ENCODE measurements around the gene COMP. TPM values are rescaled to one million over a fixed set of nuclear protein-coding genes. Genes with fewer than 3 reads are reported as not detected.

The COMP gene
- total and polyA plus RNA-seq, 10 donors = 0.04 to 1.0 (median 0.13) TPM; not detected in 7

DNA sequence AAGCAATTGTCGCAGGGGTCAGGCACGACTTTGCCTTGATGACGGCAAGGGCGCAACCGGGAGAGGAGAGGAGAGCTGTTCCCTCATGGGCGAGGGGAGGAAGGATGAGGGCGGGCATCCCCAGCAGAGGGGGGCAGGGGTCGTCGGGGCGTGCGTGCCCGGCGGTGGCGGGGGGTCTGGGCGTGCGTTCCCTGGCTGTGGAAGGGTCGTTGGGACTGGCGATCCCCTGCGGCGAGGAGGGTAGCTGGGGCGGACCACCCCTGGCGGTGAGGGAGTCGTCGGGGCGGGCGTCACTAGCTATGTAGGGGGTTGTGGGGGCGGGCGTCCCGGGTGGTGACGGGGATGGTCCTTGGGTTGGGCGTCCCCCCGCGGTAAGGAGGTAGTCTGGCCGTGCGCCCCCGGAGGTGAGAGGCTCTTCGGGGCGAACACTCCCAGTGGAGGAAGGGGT lies 1.7 kb downstream of the COMP start:
- no peak for DNase-seq
- H3K36me3 ChIP-seq = no peaks in the 10 kb centered on the region
- no peak overlapping the region for H3K27ac ChIP-seq
- intact Hi-C loops (cut with DNase I; ENCODE audit: low total_unique reads) = no loop called here
- H3K4me3 ChIP-seq = peak overlapping the region in 7 of 8 donors; percentile 28 to 67 (median 33)
- H3K27me3 ChIP-seq (replicated peaks in 1 of 7) = peaks cover 4 to 100% (median 94%) of the 10 kb centered on the region in 7 donors
- 4 to 8% (median 6%) methylated on average over 26 to 38 of the region's 38 CpGs for WGBS, 5 donors
- no peaks in the 10 kb centered on the region for H3K9me3 ChIP-seq
- TF ChIP-seq, protein P1, sequence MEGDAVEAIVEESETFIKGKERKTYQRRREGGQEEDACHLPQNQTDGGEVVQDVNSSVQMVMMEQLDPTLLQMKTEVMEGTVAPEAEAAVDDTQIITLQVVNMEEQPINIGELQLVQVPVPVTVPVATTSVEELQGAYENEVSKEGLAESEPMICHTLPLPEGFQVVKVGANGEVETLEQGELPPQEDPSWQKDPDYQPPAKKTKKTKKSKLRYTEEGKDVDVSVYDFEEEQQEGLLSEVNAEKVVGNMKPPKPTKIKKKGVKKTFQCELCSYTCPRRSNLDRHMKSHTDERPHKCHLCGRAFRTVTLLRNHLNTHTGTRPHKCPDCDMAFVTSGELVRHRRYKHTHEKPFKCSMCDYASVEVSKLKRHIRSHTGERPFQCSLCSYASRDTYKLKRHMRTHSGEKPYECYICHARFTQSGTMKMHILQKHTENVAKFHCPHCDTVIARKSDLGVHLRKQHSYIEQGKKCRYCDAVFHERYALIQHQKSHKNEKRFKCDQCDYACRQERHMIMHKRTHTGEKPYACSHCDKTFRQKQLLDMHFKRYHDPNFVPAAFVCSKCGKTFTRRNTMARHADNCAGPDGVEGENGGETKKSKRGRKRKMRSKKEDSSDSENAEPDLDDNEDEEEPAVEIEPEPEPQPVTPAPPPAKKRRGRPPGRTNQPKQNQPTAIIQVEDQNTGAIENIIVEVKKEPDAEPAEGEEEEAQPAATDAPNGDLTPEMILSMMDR (IDR thresholded peaks at IDR 0.05 in 8 of 11, conservative IDR thresholded peaks at IDR 0.05 in 3 of 11) = no peak
- H3K4me1 ChIP-seq = peaks cover 27 to 61% (median 49%) of the 10 kb centered on the region in 6 donors

DNA sequence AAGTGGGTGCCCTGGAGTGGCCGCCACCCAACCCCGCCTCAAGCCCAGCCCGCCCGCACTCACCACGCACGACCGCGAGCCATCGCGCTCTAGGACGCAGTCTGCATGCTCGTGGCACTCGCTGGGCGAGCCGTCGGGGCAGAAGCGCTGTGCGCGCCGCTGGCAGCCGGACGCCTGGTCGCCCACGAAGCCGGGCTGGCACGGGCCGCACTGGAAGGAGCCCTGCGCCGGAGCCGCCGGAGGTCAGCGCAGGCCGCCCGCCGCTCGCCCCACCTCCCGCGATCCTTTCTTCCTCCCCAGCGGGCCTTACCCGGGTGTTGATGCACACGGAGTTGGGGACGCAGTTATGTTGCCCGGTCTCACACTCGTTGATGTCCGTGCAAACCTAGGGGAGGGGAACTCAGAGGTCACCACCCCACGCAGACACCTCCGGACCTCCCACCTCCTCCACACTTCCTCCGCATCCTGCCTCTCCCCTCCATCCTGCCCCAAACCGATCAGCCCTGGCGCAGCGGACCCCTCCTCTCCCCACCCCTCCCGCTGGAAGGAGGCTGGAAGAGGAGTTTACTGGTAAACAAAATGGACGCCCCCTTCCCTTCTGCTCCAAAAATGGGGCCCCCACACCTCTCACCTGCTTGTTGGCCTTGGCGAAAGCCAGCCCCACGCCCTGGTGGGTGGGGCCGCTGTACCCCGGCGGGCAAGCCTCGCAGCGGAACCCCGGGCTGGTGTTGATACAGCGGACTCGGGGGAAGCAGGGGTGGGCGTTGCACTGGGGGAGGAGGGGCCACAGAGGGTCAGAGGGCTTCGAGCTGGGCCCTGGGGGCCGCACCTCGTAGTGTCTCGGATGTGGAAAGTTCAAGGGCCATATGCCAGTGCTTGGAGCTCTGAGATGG lies 2.3 kb downstream of the COMP start:
- Histone ChIP-seq H3K27me3 (replicated peaks in 1 of 7) (peaks cover 4 to 100% (median 87%) of the 10 kb centered on the region in 7 donors), H3K36me3 (no peaks in the 10 kb centered on the region), H3K4me3 (peak overlapping the region in 3 of 8 donors; percentile 33 to 67 (median 33)), H3K27ac (no peak overlapping the region), H3K4me1 (peaks cover 27 to 61% (median 49%) of the 10 kb centered on the region in 6 donors), H3K9me3 (no peaks in the 10 kb centered on the region)
- 4 to 6% (median 5%) methylated on average over 27 to 68 of the region's 68 CpGs for WGBS, 5 donors
- DNase-seq = peak; percentile 58
- TF ChIP-seq POLR2A (IDR thresholded peaks at IDR 0.05) (no peak), POLR2AphosphoS5 (IDR thresholded peaks at IDR 0.05) (no peak)
- TF ChIP-seq, protein P1 (IDR thresholded peaks at IDR 0.05 in 8 of 11, conservative IDR thresholded peaks at IDR 0.05 in 3 of 11) = no peak
- intact Hi-C loops (cut with DNase I; ENCODE audit: low total_unique reads) = no loop called here

DNA sequence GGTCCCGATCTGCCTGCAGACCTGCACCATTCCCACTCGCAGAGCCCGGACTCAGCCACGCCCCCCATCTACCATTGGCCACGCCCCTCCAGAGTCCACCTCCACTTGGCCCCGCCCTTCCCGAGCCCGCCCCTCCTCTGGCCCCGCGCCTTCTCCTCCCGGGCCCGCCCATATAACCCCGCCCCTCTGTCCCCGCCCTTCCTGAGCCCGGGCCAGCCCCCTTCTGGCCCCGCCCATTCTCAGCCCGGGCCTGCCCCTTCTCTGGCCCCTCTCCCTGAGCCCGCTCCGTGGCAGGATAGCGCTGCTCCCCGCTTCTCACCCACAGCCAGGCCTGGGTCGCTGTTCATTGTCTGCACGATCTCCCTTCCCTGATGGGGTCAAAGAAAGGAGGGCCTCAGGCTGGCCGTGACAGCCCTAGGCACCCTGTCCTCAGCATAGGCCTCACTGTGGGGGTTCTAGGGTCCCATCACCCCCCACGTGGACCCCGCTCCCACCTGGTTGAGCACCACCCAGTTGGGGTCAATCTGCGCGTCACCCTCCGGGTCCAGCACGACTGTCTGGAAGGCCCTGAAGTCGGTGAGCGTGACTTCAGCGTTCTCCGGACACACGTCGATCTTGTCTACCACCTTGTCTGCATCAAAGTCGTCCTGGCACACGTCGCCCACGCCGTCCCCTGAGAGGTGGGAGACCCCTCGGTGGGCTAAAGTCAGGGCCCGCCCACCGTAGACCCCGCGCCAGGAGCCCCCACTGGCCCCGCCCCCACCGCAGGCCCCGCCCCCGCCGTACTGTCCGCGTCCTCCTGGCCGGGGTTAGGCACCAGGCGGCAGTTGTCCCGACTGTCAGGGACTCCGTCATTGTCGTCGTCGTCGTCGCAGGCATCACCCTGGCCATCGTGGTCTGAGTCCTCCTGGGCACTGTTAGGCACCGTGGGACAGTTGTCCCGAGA lies 5.7 kb downstream of the COMP start:
- Histone ChIP-seq H3K4me3 (peak overlapping the region in 1 of 8 donors; percentile 50), H3K27me3 (replicated peaks in 1 of 7) (peaks cover 4 to 92% (median 64%) of the 10 kb centered on the region in 7 donors), H3K36me3 (no peaks in the 10 kb centered on the region), H3K27ac (no peak overlapping the region), H3K9me3 (no peaks in the 10 kb centered on the region), H3K4me1 (peaks cover 23 to 52% (median 41%) of the 10 kb centered on the region in 6 donors)
- no peak for DNase-seq
- 10 to 16% (median 13%) methylated on average over 32 to 65 of the region's 65 CpGs for WGBS, 5 donors
- TF ChIP-seq, protein P1 (IDR thresholded peaks at IDR 0.05 in 8 of 11, conservative IDR thresholded peaks at IDR 0.05 in 3 of 11) = no peak
- peak in 1 of 3 donors; percentile 9 for TF ChIP-seq POLR2AphosphoS5 (IDR thresholded peaks at IDR 0.05)
- intact Hi-C loops (cut with DNase I; ENCODE audit: low total_unique reads) = no loop called here
